ENCODE data around the gene CABLES2. TPM values are rescaled to one million over a fixed set of nuclear protein-coding genes. Genes with fewer than 3 reads are reported as not detected.

Gene CABLES2
- total RNA-seq, 1 experiment from 2014 or later, result 7.5 TPM

DNA sequence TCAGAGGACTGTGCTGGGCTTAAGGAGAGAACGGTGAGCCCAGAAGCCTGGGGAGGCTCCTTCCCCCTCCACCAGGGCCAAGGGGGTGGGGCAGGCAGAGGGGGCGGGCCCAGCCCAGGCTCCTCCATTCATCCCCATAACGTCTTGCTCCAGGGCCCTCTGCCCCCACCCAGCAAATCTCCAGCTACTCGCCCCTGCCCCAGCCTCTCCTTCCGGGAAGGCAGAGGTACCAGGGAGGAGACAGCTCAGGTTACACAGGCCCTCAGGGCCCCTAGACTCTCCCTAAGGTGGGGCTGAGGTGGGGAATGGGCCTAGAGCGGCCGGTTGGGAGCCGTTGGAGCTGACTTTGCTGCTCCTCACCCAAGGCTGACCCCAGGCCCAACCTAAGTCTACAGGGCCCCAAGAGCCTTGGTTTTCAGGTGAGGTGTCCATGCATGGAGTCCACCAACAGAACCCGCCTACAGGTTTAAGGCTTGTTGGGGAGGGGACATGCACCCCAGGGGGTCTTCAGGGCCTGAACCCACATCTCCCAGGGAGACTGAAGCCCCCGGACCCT, 41.2 kb downstream of the CABLES2 start:
- DNase-seq (ENCODE audit: low spot score), result peak; percentile 67
- TF ChIP-seq, protein P1, sequence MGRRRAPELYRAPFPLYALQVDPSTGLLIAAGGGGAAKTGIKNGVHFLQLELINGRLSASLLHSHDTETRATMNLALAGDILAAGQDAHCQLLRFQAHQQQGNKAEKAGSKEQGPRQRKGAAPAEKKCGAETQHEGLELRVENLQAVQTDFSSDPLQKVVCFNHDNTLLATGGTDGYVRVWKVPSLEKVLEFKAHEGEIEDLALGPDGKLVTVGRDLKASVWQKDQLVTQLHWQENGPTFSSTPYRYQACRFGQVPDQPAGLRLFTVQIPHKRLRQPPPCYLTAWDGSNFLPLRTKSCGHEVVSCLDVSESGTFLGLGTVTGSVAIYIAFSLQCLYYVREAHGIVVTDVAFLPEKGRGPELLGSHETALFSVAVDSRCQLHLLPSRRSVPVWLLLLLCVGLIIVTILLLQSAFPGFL (CRISPR knock-in tag; IDR thresholded peaks at IDR 0.05; ENCODE audit: borderline replicate concordance), result no peak
- TF ChIP-seq ZNF121 (CRISPR knock-in tag; IDR thresholded peaks at IDR 0.05) (no peak), ETV6 (CRISPR knock-in tag; IDR thresholded peaks at IDR 0.05) (no peak), SP1 (CRISPR knock-in tag; conservative IDR thresholded peaks at IDR 0.05) (0 out of 2 replicates have a peak, but pooled peaks have one; percentile 8), TEAD4 (CRISPR knock-in tag; IDR thresholded peaks at IDR 0.05) (no peak), ATF1 (CRISPR knock-in tag; IDR thresholded peaks at IDR 0.05) (no peak), GABPB1 (CRISPR knock-in tag; IDR thresholded peaks at IDR 0.05) (0 out of 2 replicates have a peak, but pooled peaks have one; percentile 21), CBFB (CRISPR knock-in tag; IDR thresholded peaks at IDR 0.05; ENCODE audit: low read depth) (no peak), MYBL2 (CRISPR knock-in tag; IDR thresholded peaks at IDR 0.05) (no peak), TEAD1 (CRISPR knock-in tag; IDR thresholded peaks at IDR 0.05) (no peak), ZNF138 (CRISPR knock-in tag; conservative IDR thresholded peaks at IDR 0.05) (no peak), CREB1 (CRISPR knock-in tag; IDR thresholded peaks at IDR 0.05) (no peak), JAZF1 (CRISPR knock-in tag; IDR thresholded peaks at IDR 0.05) (no peak), FOXP1 (CRISPR knock-in tag; IDR thresholded peaks at IDR 0.05; ENCODE audit: borderline replicate concordance) (no peak)
- TF ChIP-seq, protein P2, sequence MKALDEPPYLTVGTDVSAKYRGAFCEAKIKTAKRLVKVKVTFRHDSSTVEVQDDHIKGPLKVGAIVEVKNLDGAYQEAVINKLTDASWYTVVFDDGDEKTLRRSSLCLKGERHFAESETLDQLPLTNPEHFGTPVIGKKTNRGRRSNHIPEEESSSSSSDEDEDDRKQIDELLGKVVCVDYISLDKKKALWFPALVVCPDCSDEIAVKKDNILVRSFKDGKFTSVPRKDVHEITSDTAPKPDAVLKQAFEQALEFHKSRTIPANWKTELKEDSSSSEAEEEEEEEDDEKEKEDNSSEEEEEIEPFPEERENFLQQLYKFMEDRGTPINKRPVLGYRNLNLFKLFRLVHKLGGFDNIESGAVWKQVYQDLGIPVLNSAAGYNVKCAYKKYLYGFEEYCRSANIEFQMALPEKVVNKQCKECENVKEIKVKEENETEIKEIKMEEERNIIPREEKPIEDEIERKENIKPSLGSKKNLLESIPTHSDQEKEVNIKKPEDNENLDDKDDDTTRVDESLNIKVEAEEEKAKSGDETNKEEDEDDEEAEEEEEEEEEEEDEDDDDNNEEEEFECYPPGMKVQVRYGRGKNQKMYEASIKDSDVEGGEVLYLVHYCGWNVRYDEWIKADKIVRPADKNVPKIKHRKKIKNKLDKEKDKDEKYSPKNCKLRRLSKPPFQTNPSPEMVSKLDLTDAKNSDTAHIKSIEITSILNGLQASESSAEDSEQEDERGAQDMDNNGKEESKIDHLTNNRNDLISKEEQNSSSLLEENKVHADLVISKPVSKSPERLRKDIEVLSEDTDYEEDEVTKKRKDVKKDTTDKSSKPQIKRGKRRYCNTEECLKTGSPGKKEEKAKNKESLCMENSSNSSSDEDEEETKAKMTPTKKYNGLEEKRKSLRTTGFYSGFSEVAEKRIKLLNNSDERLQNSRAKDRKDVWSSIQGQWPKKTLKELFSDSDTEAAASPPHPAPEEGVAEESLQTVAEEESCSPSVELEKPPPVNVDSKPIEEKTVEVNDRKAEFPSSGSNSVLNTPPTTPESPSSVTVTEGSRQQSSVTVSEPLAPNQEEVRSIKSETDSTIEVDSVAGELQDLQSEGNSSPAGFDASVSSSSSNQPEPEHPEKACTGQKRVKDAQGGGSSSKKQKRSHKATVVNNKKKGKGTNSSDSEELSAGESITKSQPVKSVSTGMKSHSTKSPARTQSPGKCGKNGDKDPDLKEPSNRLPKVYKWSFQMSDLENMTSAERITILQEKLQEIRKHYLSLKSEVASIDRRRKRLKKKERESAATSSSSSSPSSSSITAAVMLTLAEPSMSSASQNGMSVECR (CRISPR knock-in tag; IDR thresholded peaks at IDR 0.05; ENCODE audit: borderline replicate concordance), result peak; percentile 34; the same call in 1 of the 2 replicates
- TF ChIP-seq, protein P3, sequence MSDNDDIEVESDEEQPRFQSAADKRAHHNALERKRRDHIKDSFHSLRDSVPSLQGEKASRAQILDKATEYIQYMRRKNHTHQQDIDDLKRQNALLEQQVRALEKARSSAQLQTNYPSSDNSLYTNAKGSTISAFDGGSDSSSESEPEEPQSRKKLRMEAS (CRISPR knock-in tag; IDR thresholded peaks at IDR 0.05), result no peak
- TF ChIP-seq, protein P4, sequence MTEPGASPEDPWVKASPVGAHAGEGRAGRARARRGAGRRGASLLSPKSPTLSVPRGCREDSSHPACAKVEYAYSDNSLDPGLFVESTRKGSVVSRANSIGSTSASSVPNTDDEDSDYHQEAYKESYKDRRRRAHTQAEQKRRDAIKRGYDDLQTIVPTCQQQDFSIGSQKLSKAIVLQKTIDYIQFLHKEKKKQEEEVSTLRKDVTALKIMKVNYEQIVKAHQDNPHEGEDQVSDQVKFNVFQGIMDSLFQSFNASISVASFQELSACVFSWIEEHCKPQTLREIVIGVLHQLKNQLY (CRISPR knock-in tag; IDR thresholded peaks at IDR 0.05), result no peak
- TF ChIP-seq, protein P5, sequence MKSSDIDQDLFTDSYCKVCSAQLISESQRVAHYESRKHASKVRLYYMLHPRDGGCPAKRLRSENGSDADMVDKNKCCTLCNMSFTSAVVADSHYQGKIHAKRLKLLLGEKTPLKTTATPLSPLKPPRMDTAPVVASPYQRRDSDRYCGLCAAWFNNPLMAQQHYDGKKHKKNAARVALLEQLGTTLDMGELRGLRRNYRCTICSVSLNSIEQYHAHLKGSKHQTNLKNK (CRISPR knock-in tag; IDR thresholded peaks at IDR 0.05), result no peak
- TF ChIP-seq, protein P6, sequence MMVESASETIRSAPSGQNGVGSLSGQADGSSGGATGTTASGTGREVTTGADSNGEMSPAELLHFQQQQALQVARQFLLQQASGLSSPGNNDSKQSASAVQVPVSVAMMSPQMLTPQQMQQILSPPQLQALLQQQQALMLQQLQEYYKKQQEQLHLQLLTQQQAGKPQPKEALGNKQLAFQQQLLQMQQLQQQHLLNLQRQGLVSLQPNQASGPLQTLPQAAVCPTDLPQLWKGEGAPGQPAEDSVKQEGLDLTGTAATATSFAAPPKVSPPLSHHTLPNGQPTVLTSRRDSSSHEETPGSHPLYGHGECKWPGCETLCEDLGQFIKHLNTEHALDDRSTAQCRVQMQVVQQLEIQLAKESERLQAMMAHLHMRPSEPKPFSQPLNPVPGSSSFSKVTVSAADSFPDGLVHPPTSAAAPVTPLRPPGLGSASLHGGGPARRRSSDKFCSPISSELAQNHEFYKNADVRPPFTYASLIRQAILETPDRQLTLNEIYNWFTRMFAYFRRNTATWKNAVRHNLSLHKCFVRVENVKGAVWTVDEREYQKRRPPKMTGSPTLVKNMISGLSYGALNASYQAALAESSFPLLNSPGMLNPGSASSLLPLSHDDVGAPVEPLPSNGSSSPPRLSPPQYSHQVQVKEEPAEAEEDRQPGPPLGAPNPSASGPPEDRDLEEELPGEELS (CRISPR knock-in tag; IDR thresholded peaks at IDR 0.05), result no peak
- TF ChIP-seq, protein P7, sequence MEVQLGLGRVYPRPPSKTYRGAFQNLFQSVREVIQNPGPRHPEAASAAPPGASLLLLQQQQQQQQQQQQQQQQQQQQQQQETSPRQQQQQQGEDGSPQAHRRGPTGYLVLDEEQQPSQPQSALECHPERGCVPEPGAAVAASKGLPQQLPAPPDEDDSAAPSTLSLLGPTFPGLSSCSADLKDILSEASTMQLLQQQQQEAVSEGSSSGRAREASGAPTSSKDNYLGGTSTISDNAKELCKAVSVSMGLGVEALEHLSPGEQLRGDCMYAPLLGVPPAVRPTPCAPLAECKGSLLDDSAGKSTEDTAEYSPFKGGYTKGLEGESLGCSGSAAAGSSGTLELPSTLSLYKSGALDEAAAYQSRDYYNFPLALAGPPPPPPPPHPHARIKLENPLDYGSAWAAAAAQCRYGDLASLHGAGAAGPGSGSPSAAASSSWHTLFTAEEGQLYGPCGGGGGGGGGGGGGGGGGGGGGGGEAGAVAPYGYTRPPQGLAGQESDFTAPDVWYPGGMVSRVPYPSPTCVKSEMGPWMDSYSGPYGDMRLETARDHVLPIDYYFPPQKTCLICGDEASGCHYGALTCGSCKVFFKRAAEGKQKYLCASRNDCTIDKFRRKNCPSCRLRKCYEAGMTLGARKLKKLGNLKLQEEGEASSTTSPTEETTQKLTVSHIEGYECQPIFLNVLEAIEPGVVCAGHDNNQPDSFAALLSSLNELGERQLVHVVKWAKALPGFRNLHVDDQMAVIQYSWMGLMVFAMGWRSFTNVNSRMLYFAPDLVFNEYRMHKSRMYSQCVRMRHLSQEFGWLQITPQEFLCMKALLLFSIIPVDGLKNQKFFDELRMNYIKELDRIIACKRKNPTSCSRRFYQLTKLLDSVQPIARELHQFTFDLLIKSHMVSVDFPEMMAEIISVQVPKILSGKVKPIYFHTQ (CRISPR knock-in tag; IDR thresholded peaks at IDR 0.05), result no peak
- TF ChIP-seq, protein P8, sequence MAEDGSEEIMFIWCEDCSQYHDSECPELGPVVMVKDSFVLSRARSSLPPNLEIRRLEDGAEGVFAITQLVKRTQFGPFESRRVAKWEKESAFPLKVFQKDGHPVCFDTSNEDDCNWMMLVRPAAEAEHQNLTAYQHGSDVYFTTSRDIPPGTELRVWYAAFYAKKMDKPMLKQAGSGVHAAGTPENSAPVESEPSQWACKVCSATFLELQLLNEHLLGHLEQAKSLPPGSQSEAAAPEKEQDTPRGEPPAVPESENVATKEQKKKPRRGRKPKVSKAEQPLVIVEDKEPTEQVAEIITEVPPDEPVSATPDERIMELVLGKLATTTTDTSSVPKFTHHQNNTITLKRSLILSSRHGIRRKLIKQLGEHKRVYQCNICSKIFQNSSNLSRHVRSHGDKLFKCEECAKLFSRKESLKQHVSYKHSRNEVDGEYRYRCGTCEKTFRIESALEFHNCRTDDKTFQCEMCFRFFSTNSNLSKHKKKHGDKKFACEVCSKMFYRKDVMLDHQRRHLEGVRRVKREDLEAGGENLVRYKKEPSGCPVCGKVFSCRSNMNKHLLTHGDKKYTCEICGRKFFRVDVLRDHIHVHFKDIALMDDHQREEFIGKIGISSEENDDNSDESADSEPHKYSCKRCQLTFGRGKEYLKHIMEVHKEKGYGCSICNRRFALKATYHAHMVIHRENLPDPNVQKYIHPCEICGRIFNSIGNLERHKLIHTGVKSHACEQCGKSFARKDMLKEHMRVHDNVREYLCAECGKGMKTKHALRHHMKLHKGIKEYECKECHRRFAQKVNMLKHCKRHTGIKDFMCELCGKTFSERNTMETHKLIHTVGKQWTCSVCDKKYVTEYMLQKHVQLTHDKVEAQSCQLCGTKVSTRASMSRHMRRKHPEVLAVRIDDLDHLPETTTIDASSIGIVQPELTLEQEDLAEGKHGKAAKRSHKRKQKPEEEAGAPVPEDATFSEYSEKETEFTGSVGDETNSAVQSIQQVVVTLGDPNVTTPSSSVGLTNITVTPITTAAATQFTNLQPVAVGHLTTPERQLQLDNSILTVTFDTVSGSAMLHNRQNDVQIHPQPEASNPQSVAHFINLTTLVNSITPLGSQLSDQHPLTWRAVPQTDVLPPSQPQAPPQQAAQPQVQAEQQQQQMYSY (CRISPR knock-in tag; IDR thresholded peaks at IDR 0.05), result no peak

More for the DNA sequence above, 41.2 kb downstream of the CABLES2 start:
- Mint-ChIP-seq H3K4me1 (peaks cover 50% of the 10 kb centered on the region), H3K27ac (no peak overlapping the region), H3K36me3 (no peaks in the 10 kb centered on the region), H3K4me3 (peak overlapping the region; percentile 65), H3K9me3 (no peaks in the 10 kb centered on the region), H3K27me3 (ENCODE audit: low read depth) (no peaks in the 10 kb centered on the region)
- peak; percentile 3 for ATAC-seq
- ChIA-PET POLR2A (interaction anchor here (0.5 to 4.8 kb wide), 10 partner anchors 8 to 223 kb away, joined by 3 to 29 read pairs (median 4); partner anchors contain the start of genes ADRM1, OSBPL2 and PSMA7), CTCF (interaction anchor here (1.1 to 9.1 kb wide), 6 partner anchors 12 to 64 kb away, joined by 3 to 137 read pairs (median 13); partner anchors contain the start of gene ADRM1)
